H1 (cell line): ENCODE results near the gene SMIM32. TPM values are rescaled to one million over a fixed set of nuclear protein-coding genes. Genes with fewer than 3 reads are reported as not detected.
A peak's percentile ranks its signal among the peaks of the same experiment; 100 is the strongest.

Experiments used
- CTCF ChIA-PET: fragments of 300-600 bp; sonication (Branson Sonifier 250); formaldehyde crosslinking; loops from one replicate; lab custom pipeline; 2021; ENCODE audit not compliant: partially characterized antibody; lab: Charles Lee
- POLR2A ChIA-PET: fragments of 300-600 bp; sonication (Branson Sonifier 250); formaldehyde crosslinking; loops from one replicate; lab custom pipeline; 2021; ENCODE audit warnings: inconsistent platforms; ENCODE audit not compliant: partially characterized antibody; lab: Charles Lee
- DNase-seq, 2 experiments: peaks; one replicate each; pipeline versions ENCODE4 v3.0.0 to v3.0.0-alpha.2; 2010 to 2022; ENCODE audit warnings: low spot score in 2 of 2, low read depth in 1 of 2, mixed read lengths in 1 of 2
- FAIRE-seq: peaks from 2 replicates; lab custom pipeline; 2011; peaks lifted over from hg19 to GRCh38; lab: Jason Lieb, UNC
- H2AFZ ChIP-seq: 2 replicates; pipeline ENCODE4 v1.8.1; 2012; ENCODE audit warnings: low read length, inconsistent platforms
- H2AK5ac ChIP-seq: 2 replicates; pipeline ENCODE4 v1.6.1; 2013; ENCODE audit warnings: low read depth, low read length
- H2BK120ac ChIP-seq: replicated peaks from 2 replicates; pipeline ENCODE3; 2013; ENCODE audit warnings: low read depth, low read length, inconsistent platforms
- H2BK12ac ChIP-seq: 2 replicates; pipeline ENCODE4 v1.6.1; 2013; ENCODE audit warnings: low read depth, low read length
- H2BK15ac ChIP-seq: 2 replicates; pipeline ENCODE4 v1.6.1; 2013; ENCODE audit warnings: low read length
- H2BK20ac ChIP-seq: 2 replicates; pipeline ENCODE4 v1.6.1; 2013; ENCODE audit warnings: low read length
- H2BK5ac ChIP-seq: 2 replicates; pipeline ENCODE4 v1.6.1; 2013; ENCODE audit warnings: low read depth, low read length
- H3K14ac ChIP-seq: 2 replicates; pipeline ENCODE4 v1.6.1; 2013; ENCODE audit warnings: inconsistent platforms; ENCODE audit not compliant: insufficient read length
- H3K18ac ChIP-seq: 2 replicates; pipeline ENCODE4 v1.6.1; 2013; ENCODE audit warnings: low read length; ENCODE audit errors: extremely low read depth
- H3K23ac ChIP-seq: 2 replicates; pipeline ENCODE4 v1.6.1; 2013; ENCODE audit warnings: inconsistent platforms; ENCODE audit not compliant: insufficient read length
- H3K23me2 ChIP-seq: 2 replicates; pipeline ENCODE4 v1.6.1; 2013; ENCODE audit warnings: low read depth, low read length
- H3K27ac ChIP-seq: 2 replicates; pipeline ENCODE4 v1.6.1; 2011; ENCODE audit warnings: low read depth, low read length, inconsistent platforms
- H3K27me3 ChIP-seq, 4 experiments: replicated peaks in 1 of 4; 1 replicate in 1 of 4; 2 replicates in 3 of 4; pipeline versions ENCODE4 v1.6.1 to v1.8.1; 2011 to 2013; ENCODE audit warnings: low read length in 3 of 4, mild to moderate bottlenecking in 3 of 4, inconsistent platforms in 2 of 4, mixed read lengths in 2 of 4, moderate library complexity in 1 of 4; ENCODE audit not compliant: control insufficient read depth in 3 of 4, insufficient read depth in 3 of 4; ENCODE audit errors: extremely low read depth in 1 of 4
- H3K36me3 ChIP-seq, 4 experiments: 2 replicates each; pipeline versions ENCODE4 v1.6.1 to v1.8.1; 2011 to 2013; ENCODE audit warnings: mild to moderate bottlenecking in 4 of 4, low read length in 3 of 4, moderate library complexity in 2 of 4, control low read depth in 1 of 4, inconsistent platforms in 1 of 4; ENCODE audit not compliant: insufficient read depth in 4 of 4, control insufficient read depth in 2 of 4
- H3K4ac ChIP-seq: replicated peaks from 2 replicates; pipeline ENCODE3; 2013; ENCODE audit warnings: low read length, low read depth, mixed read lengths, inconsistent platforms; ENCODE audit not compliant: insufficient read length
- H3K4me1 ChIP-seq, 4 experiments: replicated peaks in 1 of 4; 1 replicate in 1 of 4; 2 replicates in 3 of 4; pipeline versions ENCODE4 v1.6.1 to v1.8.1; 2011 to 2013; ENCODE audit warnings: low read length in 3 of 4, inconsistent platforms in 2 of 4, mixed read lengths in 1 of 4; ENCODE audit not compliant: insufficient read depth in 4 of 4, control insufficient read depth in 3 of 4
- H3K4me2 ChIP-seq, 2 experiments: 2 replicates each; pipeline versions ENCODE4 v1.6.1 to v1.8.1; 2011 to 2013; ENCODE audit warnings: low read depth in 2 of 2, low read length in 2 of 2, control low read depth in 1 of 2, inconsistent platforms in 1 of 2, mild to moderate bottlenecking in 1 of 2; ENCODE audit not compliant: insufficient read depth in 1 of 2
- H3K4me3 ChIP-seq, 4 experiments: fragments of 200-600, 300-600 bp in 1 of 4; sonication (generic), shearing (Covaris generic), sonication (Bioruptor Twin) in 1 of 4; 2 replicates each; pipeline versions ENCODE4 v1.5.1 to v1.8.1; 2011 to 2016; ENCODE audit warnings: low read length in 4 of 4, low read depth in 3 of 4, control low read depth in 2 of 4, inconsistent platforms in 2 of 4, mild to moderate bottlenecking in 2 of 4, mixed read lengths in 1 of 4, moderate library complexity in 1 of 4; ENCODE audit not compliant: insufficient read depth in 2 of 4; ENCODE audit errors: extremely low read depth in 1 of 4
- H3K56ac ChIP-seq: replicated peaks from 2 replicates; pipeline ENCODE3; 2013; ENCODE audit warnings: low read depth, mild to moderate bottlenecking, mixed read lengths, low read length, inconsistent platforms; ENCODE audit not compliant: insufficient read length
- H3K79me1 ChIP-seq: 2 replicates; pipeline ENCODE4 v1.6.1; 2013; ENCODE audit warnings: low read depth, low read length, control low read depth
- H3K79me2 ChIP-seq, 2 experiments: 2 replicates each; pipeline versions ENCODE4 v1.6.1 to v1.8.1; 2012 to 2013; ENCODE audit warnings: low read length in 2 of 2, mild to moderate bottlenecking in 2 of 2, inconsistent platforms in 1 of 2; ENCODE audit not compliant: insufficient read depth in 2 of 2, control insufficient read depth in 1 of 2
- H3K9ac ChIP-seq, 4 experiments: replicated peaks in 1 of 4; 1 replicate in 1 of 4; 2 replicates in 3 of 4; pipeline versions ENCODE4 v1.6.1 to v1.8.1; 2011 to 2013; ENCODE audit warnings: low read depth in 3 of 4, low read length in 3 of 4, control low read depth in 2 of 4, mild to moderate bottlenecking in 2 of 4, moderate library complexity in 2 of 4, inconsistent platforms in 1 of 4; ENCODE audit errors: extremely low read depth in 1 of 4
- H3K9me3 ChIP-seq, 2 experiments: 2 replicates each; pipeline versions ENCODE4 v1.6.1 to v1.8.1; 2012 to 2013; ENCODE audit warnings: mild to moderate bottlenecking in 2 of 2, moderate library complexity in 2 of 2, control low read depth in 1 of 2, inconsistent platforms in 1 of 2, low read depth in 1 of 2, low read length in 1 of 2, mixed read lengths in 1 of 2; ENCODE audit not compliant: insufficient read depth in 2 of 2
- H4K20me1 ChIP-seq, 2 experiments: replicated peaks in 1 of 2; 2 replicates each; pipeline versions ENCODE3 to v1.8.1; 2011 to 2013; ENCODE audit warnings: inconsistent platforms in 2 of 2, low read length in 2 of 2, mild to moderate bottlenecking in 1 of 2; ENCODE audit not compliant: insufficient read depth in 2 of 2, control insufficient read depth in 1 of 2
- H4K5ac ChIP-seq: 2 replicates; pipeline ENCODE4 v1.6.1; 2013; ENCODE audit warnings: low read length, low read depth, mixed read lengths, inconsistent platforms; ENCODE audit not compliant: insufficient read length
- H4K8ac ChIP-seq: 2 replicates; pipeline ENCODE4 v1.8.0; 2013; ENCODE audit warnings: mild to moderate bottlenecking, moderate library complexity, low read length, inconsistent platforms; ENCODE audit not compliant: insufficient read depth; ENCODE audit errors: extremely low read depth
- H4K91ac ChIP-seq: replicated peaks from 2 replicates; pipeline ENCODE3; 2013; ENCODE audit warnings: low read length, mixed read lengths, inconsistent platforms; ENCODE audit not compliant: insufficient read length
- CBX8 ChIP-seq: fragments of 300-800, 300-1000 bp; sonication (generic); IDR thresholded peaks from 2 replicates; pipeline ENCODE4 v1.7.1; 2016; ENCODE audit warnings: low read depth, low read length, borderline replicate concordance
- RAD21 ChIP-seq, 2 experiments: IDR thresholded peaks in 1 of 2; conservative IDR thresholded peaks in 1 of 2; 2 replicates each; pipeline ENCODE4 v1.6.1; 2011; ENCODE audit warnings: low read depth in 2 of 2, low read length in 2 of 2, improper control_type of control experiment in 1 of 2, inconsistent platforms in 1 of 2, mild to moderate bottlenecking in 1 of 2, moderate library complexity in 1 of 2
- RBBP5 ChIP-seq: IDR thresholded peaks from 2 replicates; pipeline ENCODE4 v1.7.1; 2012; ENCODE audit warnings: low read depth, mild to moderate bottlenecking, inconsistent platforms, low read length, moderate library complexity, borderline replicate concordance
- SP2 ChIP-seq: IDR thresholded peaks from 2 replicates; pipeline ENCODE4 v1.6.1; 2012; ENCODE audit warnings: mild to moderate bottlenecking, low read length, inconsistent platforms
- SRF ChIP-seq: IDR thresholded peaks from 2 replicates; pipeline ENCODE4 v1.6.1; 2011; ENCODE audit warnings: mild to moderate bottlenecking, low read depth, low read length, moderate library complexity
- WGBS, 2 experiments: shearing (Covaris generic) in 1 of 2; methylation state at CpG; one replicate each; pipeline versions ENCODE4 v1.1.6 to v1.1.7; 2013 to 2015; ENCODE audit warnings: low lambda C conversion rate in 2 of 2, mixed read lengths in 2 of 2, inconsistent platforms in 1 of 2, low coverage in 1 of 2, missing lambda C conversion rate in 1 of 2; ENCODE audit not compliant: insufficient replicate concordance in 2 of 2, insufficient coverage in 1 of 2, insufficient read length in 1 of 2; ENCODE audit errors: extremely low coverage in 1 of 2, missing lambda C conversion rate in 1 of 2; 5-methylcytosine and 5-hydroxymethylcytosine counted together
- polyA plus RNA-seq, 7 experiments: library from polyadenylated mRNA; depleted of rRNA in 3 of 7; stranded (reverse) in 5 of 7; unstranded in 2 of 7; fragments of >200 nt in 5 of 7; fragments of 200-250 nt in 2 of 7; gene quantifications; 1 replicate in 5 of 7; 2 replicates in 1 of 7; 4 replicates in 1 of 7; pipeline versions ENCODE4 v1.2.1 to v1.2.3, GENCODE V29; 2011 to 2013; ENCODE audit warnings: missing spikeins in 2 of 7, mixed read lengths in 2 of 7
- total RNA-seq: library from RNA; stranded (reverse); fragmentation: NEBNext Ultra II Directional; extraction: Animal tissue kit (Norgen Biotek cat#: 25700); gene quantifications from 2 replicates; pipeline ENCODE4 v1.2.1, GENCODE V29; 2021
- TF ChIP-seq, protein P1 (sequence below): IDR thresholded peaks from 2 replicates; pipeline ENCODE4 v1.6.1; 2011; ENCODE audit warnings: low read depth, mild to moderate bottlenecking, low read length; ENCODE audit not compliant: insufficient read depth
- TF ChIP-seq, protein P2 (sequence below), 3 experiments: IDR thresholded peaks; 1 replicate in 2 of 3; 2 replicates in 1 of 3; pipeline versions ENCODE4 v1.5.1 to v1.6.1; 2011; ENCODE audit warnings: low read length in 3 of 3, mild to moderate bottlenecking in 3 of 3, inconsistent platforms in 2 of 3, low read depth in 1 of 3, moderate library complexity in 1 of 3; ENCODE audit not compliant: insufficient read depth in 1 of 3; ENCODE audit errors: control extremely low read depth in 1 of 3

Gene SMIM32
- total and polyA plus RNA-seq, 2 of the 8 experiments (the other 6 are each of a cell fraction or from before 2014, with no cell fraction given) = 0.09 to 0.22 TPM

DNA sequence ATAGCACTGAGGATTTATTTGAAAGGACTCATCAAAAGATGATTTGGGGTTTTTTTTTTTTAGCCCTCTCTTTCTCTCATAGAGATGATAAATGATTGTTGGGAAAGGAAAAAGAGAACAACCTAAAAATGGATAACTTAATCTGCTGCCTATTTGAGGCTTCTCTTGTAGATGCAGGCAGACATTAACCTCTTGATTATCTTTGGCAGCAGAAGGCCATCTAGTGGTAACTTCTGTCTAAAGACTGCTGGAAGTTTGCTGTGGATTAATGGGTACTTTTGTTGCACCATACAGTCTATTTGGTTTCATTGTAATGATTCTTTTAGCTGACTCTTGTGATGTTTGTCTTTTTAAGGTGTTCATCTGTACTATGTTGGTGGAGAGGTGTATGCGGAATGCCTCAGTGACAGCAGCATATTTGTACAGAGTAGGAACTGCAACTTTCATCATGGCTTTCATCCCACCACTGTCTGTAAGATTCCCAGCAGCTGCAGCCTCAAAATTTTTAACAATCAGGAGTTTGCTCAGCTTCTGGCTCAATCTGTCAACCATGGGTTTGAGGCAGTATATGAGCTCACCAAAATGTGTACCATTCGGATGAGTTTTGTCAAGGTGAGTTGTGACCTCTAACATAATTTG lies 18.8 kb downstream of the SMIM32 start:
- no peak overlapping the region for H3K4ac ChIP-seq
- H3K23ac ChIP-seq = no peak overlapping the region
- H3K4me2 ChIP-seq = no peak overlapping the region
- H4K20me1 ChIP-seq = peaks cover 1 to 2% of the 10 kb centered on the region in 2 experiments
- POLR2A ChIA-PET = no interaction called here
- no peak overlapping the region for H4K8ac ChIP-seq
- no peak overlapping the region for H3K9ac ChIP-seq
- TF ChIP-seq, protein P1, sequence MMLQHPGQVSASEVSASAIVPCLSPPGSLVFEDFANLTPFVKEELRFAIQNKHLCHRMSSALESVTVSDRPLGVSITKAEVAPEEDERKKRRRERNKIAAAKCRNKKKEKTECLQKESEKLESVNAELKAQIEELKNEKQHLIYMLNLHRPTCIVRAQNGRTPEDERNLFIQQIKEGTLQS = no peak
- TF ChIP-seq CBX8 = no peak
- peak; percentile 62 to 77 for TF ChIP-seq RAD21 (IDR thresholded peaks at IDR 0.05 in 1 of 2, conservative IDR thresholded peaks at IDR 0.05 in 1 of 2; ENCODE audit: low read depth in 2 of 2, low read length in 2 of 2)
- no peak for TF ChIP-seq RBBP5
- no peak for TF ChIP-seq SP2
- TF ChIP-seq SRF = no peak
- TF ChIP-seq, protein P2, sequence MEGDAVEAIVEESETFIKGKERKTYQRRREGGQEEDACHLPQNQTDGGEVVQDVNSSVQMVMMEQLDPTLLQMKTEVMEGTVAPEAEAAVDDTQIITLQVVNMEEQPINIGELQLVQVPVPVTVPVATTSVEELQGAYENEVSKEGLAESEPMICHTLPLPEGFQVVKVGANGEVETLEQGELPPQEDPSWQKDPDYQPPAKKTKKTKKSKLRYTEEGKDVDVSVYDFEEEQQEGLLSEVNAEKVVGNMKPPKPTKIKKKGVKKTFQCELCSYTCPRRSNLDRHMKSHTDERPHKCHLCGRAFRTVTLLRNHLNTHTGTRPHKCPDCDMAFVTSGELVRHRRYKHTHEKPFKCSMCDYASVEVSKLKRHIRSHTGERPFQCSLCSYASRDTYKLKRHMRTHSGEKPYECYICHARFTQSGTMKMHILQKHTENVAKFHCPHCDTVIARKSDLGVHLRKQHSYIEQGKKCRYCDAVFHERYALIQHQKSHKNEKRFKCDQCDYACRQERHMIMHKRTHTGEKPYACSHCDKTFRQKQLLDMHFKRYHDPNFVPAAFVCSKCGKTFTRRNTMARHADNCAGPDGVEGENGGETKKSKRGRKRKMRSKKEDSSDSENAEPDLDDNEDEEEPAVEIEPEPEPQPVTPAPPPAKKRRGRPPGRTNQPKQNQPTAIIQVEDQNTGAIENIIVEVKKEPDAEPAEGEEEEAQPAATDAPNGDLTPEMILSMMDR (IDR thresholded peaks at IDR 0.05; ENCODE audit: control extremely low read depth in 1 of 3, insufficient read depth in 1 of 3, low read depth in 1 of 3, low read length in 3 of 3) = peak in 2 of 3 experiments; percentile 61 to 80; a peak in 3 of 4 replicates
- no peak overlapping the region for H3K4me3 ChIP-seq
- H4K5ac ChIP-seq = no peak overlapping the region
- no peaks in the 10 kb centered on the region for H3K9me3 ChIP-seq
- no peak overlapping the region for H2BK120ac ChIP-seq
- H2BK15ac ChIP-seq = no peak overlapping the region
- no peak overlapping the region for H2BK5ac ChIP-seq
- no peaks in the 10 kb centered on the region for H3K4me1 ChIP-seq
- 0 out of 4 replicates have a peak, but pooled peaks cover 0 to 3% of the 10 kb centered on the region in 2 experiments for H3K79me2 ChIP-seq
- no peak overlapping the region for H2AK5ac ChIP-seq
- 84% methylated on average over 2 of the region's 2 CpGs; no CpG with 5 or more reads in 1 of the 2 experiments for WGBS, 2 experiments
- no peak overlapping the region for H3K14ac ChIP-seq
- no peak overlapping the region for H2BK12ac ChIP-seq
- no peak overlapping the region for H3K56ac ChIP-seq
- no peak overlapping the region for H3K18ac ChIP-seq
- CTCF ChIA-PET = interaction anchor here (0.5 to 1.6 kb wide), 13 partner anchors 11 to 288 kb away, joined by 3 to 7 read pairs (median 3); no protein-coding TSS in a partner anchor
- H3K79me1 ChIP-seq = no peaks in the 10 kb centered on the region
- H2AFZ ChIP-seq = no peak overlapping the region
- H3K27ac ChIP-seq = no peak overlapping the region
- H4K91ac ChIP-seq = no peak overlapping the region
- H3K36me3 ChIP-seq = peaks cover 3 to 38% (median 16%) of the 10 kb centered on the region in 4 experiments
- no peaks in the 10 kb centered on the region for H3K23me2 ChIP-seq
- no peak overlapping the region for H2BK20ac ChIP-seq
- DNase-seq (no peak), FAIRE-seq (peak; percentile 63)
- no peaks in the 10 kb centered on the region for H3K27me3 ChIP-seq
